HepG2 (cell line): ENCODE data around the gene B4GALT7. TPM values are rescaled to one million over a fixed set of nuclear protein-coding genes. Genes with fewer than 3 reads are reported as not detected.
A peak's percentile ranks its signal among the peaks of the same experiment; 100 is the strongest.

Experiments used
- ASH2L ChIP-seq: fragments of 300-600, 200-600 bp; sonication (generic); IDR thresholded peaks from 2 replicates; pipeline ENCODE4 v1.7.0; 2017; ENCODE audit warnings: low read depth, mild to moderate bottlenecking, moderate library complexity, mixed read lengths, low read length; ENCODE audit not compliant: insufficient read length
- HDAC1 ChIP-seq: sonication (generic); formaldehyde crosslinking; IDR thresholded peaks from 2 replicates; pipeline ENCODE4 v1.5.1; 2020; ENCODE audit warnings: mild to moderate bottlenecking, missing genetic modification reagents
- IRF2 ChIP-seq: IDR thresholded peaks from 2 replicates; pipeline ENCODE4 v1.6.1; 2018; ENCODE audit warnings: missing genetic modification reagents, missing compliant biosample characterization
- KDM1A ChIP-seq: IDR thresholded peaks from 2 replicates; pipeline ENCODE4 v1.6.1; 2016; ENCODE audit warnings: missing compliant biosample characterization
- KDM2A ChIP-seq: sonication (generic); formaldehyde crosslinking; IDR thresholded peaks from 2 replicates; pipeline ENCODE4 v1.4.0; 2020; ENCODE audit warnings: low read depth, missing genetic modification reagents, borderline replicate concordance
- KLF11 ChIP-seq: IDR thresholded peaks from 2 replicates; pipeline ENCODE4 v1.6.1; 2016; ENCODE audit warnings: missing compliant biosample characterization
- MXD3 ChIP-seq: IDR thresholded peaks from 2 replicates; pipeline ENCODE4 v1.6.1; 2016; ENCODE audit warnings: mild to moderate bottlenecking, missing biosample characterization, missing genetic modification reagents
- PHB2 ChIP-seq: fragments of 450-650 bp; IDR thresholded peaks from 2 replicates; pipeline ENCODE4 v1.6.1; 2018; ENCODE audit not compliant: partially characterized antibody
- SNAPC4 ChIP-seq: sonication (generic); formaldehyde crosslinking; IDR thresholded peaks from 2 replicates; pipeline ENCODE4 v1.4.0; 2020; ENCODE audit warnings: mild to moderate bottlenecking, missing genetic modification reagents
- STAT5B ChIP-seq: sonication (generic); formaldehyde crosslinking; IDR thresholded peaks from 2 replicates; pipeline ENCODE4 v1.4.0; 2020; ENCODE audit warnings: missing genetic modification reagents
- TCF7L2 ChIP-seq: IDR thresholded peaks from 2 replicates; pipeline ENCODE4 v1.6.1; 2011; ENCODE audit warnings: mild to moderate bottlenecking, low read depth, low read length, moderate library complexity
- ZNF446 ChIP-seq: sonication (generic); formaldehyde crosslinking; IDR thresholded peaks from 2 replicates; pipeline ENCODE4 v1.5.0; 2020; ENCODE audit warnings: mild to moderate bottlenecking, missing genetic modification reagents
- polyA plus RNA-seq, 8 experiments: library from polyadenylated mRNA; depleted of rRNA in 3 of 8; stranded (reverse) in 7 of 8; unstranded in 1 of 8; fragments of >200 nt; fragmentation: Illumina TruSeq in 4 of 8; extraction: Trizol in 4 of 8; gene quantifications; 2 replicates each; pipeline versions ENCODE4 v1.2.1 to v1.2.3, GENCODE V29; 2011 to 2016; ENCODE audit warnings: low read depth in 4 of 8, missing spikeins in 1 of 8, mixed read lengths in 1 of 8; ENCODE audit not compliant: insufficient read depth in 1 of 8
- total RNA-seq, 5 experiments: library from RNA; depleted of rRNA; stranded (reverse); fragments of >200 nt; fragmentation: Illumina TruSeq; extraction: Trizol; gene quantifications; 2 replicates each; pipeline ENCODE4 v1.2.3, GENCODE V29; 2016; ENCODE audit warnings: low read depth in 1 of 5
- TF ChIP-seq, protein P1 (sequence below): IDR thresholded peaks from 2 replicates; pipeline ENCODE4 v1.6.1; 2018; ENCODE audit warnings: missing genetic modification reagents
- TF ChIP-seq, protein P2 (sequence below): IDR thresholded peaks from 2 replicates; pipeline ENCODE4 v1.4.0; 2020; ENCODE audit warnings: mild to moderate bottlenecking, missing genetic modification reagents
- TF ChIP-seq, protein P3 (sequence below): sonication (generic); formaldehyde crosslinking; IDR thresholded peaks from 2 replicates; pipeline ENCODE4 v1.5.0; 2020; ENCODE audit warnings: mild to moderate bottlenecking, missing genetic modification reagents

B4GALT7 gene
- total and polyA plus RNA-seq, 2 of the 13 experiments (the other 11 are each of a cell fraction or from before 2014, with no cell fraction given): 16.4 to 20.5 TPM

DNA sequence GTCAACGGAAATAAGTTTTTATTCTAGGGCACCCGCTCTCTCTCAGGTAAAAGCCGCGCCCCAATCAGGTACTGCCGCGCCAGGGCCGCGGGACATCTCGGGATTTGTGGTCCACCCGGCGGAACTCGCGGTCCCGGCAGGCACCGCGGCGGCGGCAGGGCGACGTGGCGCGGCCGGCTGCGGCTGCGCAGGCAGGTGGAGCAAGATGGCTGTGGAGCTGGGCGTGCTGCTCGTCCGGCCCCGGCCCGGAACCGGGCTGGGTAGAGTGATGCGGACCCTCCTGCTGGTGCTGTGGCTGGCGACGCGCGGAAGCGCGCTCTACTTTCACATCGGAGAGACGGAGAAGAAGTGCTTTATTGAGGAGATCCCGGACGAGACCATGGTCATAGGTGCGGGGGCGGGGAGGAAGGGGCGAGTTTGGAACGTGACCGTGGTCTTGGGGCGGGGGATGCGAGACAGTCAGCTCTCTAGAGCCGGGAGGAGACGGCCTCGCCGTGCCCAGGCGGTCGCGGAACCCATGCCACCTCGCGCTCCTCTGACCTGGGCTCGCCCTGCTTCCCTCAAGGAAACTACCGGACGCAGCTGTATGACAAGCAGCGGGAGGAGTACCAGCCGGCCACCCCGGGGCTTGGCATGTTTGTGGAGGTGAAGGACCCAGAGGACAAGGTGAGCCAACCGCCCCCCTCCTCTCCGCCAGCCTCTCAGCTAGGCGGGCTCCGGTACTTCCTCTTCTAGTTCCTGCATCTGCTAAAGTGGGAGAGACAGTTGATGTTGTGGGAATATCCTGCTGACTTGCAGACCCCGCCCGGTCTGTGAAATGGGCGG lies 7.7 kb upstream of the B4GALT7 start, which contains the start of gene TMED9 (continued):
- TF ChIP-seq, protein P1, sequence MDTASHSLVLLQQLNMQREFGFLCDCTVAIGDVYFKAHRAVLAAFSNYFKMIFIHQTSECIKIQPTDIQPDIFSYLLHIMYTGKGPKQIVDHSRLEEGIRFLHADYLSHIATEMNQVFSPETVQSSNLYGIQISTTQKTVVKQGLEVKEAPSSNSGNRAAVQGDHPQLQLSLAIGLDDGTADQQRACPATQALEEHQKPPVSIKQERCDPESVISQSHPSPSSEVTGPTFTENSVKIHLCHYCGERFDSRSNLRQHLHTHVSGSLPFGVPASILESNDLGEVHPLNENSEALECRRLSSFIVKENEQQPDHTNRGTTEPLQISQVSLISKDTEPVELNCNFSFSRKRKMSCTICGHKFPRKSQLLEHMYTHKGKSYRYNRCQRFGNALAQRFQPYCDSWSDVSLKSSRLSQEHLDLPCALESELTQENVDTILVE: 0 out of 2 replicates have a peak, but pooled peaks have one; percentile 15
- TF ChIP-seq, protein P2, sequence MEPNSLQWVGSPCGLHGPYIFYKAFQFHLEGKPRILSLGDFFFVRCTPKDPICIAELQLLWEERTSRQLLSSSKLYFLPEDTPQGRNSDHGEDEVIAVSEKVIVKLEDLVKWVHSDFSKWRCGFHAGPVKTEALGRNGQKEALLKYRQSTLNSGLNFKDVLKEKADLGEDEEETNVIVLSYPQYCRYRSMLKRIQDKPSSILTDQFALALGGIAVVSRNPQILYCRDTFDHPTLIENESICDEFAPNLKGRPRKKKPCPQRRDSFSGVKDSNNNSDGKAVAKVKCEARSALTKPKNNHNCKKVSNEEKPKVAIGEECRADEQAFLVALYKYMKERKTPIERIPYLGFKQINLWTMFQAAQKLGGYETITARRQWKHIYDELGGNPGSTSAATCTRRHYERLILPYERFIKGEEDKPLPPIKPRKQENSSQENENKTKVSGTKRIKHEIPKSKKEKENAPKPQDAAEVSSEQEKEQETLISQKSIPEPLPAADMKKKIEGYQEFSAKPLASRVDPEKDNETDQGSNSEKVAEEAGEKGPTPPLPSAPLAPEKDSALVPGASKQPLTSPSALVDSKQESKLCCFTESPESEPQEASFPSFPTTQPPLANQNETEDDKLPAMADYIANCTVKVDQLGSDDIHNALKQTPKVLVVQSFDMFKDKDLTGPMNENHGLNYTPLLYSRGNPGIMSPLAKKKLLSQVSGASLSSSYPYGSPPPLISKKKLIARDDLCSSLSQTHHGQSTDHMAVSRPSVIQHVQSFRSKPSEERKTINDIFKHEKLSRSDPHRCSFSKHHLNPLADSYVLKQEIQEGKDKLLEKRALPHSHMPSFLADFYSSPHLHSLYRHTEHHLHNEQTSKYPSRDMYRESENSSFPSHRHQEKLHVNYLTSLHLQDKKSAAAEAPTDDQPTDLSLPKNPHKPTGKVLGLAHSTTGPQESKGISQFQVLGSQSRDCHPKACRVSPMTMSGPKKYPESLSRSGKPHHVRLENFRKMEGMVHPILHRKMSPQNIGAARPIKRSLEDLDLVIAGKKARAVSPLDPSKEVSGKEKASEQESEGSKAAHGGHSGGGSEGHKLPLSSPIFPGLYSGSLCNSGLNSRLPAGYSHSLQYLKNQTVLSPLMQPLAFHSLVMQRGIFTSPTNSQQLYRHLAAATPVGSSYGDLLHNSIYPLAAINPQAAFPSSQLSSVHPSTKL (CRISPR knock-in tag): 0 out of 2 replicates have a peak, but pooled peaks have one; percentile 41
- TF ChIP-seq PHB2: no peak
- peak; percentile 32; the same call in 1 of the 2 replicates for TF ChIP-seq ZNF446 (CRISPR knock-in tag)
- TF ChIP-seq, protein P3, sequence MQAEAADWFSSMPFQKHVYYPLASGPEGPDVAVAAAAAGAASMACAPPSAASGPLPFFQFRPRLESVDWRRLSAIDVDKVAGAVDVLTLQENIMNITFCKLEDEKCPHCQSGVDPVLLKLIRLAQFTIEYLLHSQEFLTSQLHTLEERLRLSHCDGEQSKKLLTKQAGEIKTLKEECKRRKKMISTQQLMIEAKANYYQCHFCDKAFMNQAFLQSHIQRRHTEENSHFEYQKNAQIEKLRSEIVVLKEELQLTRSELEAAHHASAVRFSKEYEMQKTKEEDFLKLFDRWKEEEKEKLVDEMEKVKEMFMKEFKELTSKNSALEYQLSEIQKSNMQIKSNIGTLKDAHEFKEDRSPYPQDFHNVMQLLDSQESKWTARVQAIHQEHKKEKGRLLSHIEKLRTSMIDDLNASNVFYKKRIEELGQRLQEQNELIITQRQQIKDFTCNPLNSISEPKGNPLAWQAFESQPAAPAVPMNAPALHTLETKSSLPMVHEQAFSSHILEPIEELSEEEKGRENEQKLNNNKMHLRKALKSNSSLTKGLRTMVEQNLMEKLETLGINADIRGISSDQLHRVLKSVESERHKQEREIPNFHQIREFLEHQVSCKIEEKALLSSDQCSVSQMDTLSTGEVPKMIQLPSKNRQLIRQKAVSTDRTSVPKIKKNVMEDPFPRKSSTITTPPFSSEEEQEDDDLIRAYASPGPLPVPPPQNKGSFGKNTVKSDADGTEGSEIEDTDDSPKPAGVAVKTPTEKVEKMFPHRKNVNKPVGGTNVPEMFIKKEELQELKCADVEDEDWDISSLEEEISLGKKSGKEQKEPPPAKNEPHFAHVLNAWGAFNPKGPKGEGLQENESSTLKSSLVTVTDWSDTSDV: peak; percentile 58; the same call in 1 of the 2 replicates
- TF ChIP-seq TCF7L2: no peak
- peak; percentile 78 for TF ChIP-seq ASH2L
- no peak for TF ChIP-seq KDM1A (CRISPR knock-in tag)
- TF ChIP-seq IRF2: peak; percentile 72; the same call in 1 of the 2 replicates
- peak; percentile 76 for TF ChIP-seq KDM2A
- peak; percentile 81 for TF ChIP-seq HDAC1
- TF ChIP-seq MXD3: peak; percentile 77
- TF ChIP-seq SNAPC4 (CRISPR knock-in tag): no peak
- TF ChIP-seq KLF11 (CRISPR knock-in tag): 0 out of 2 replicates have a peak, but pooled peaks have one; percentile 18
- TF ChIP-seq STAT5B (CRISPR knock-in tag): no peak
